CD4-positive, alpha-beta T cell treated with Interleukin-17A for 4 hours (primary cell): ENCODE data around the gene GBP2.
A peak's percentile ranks its signal among the peaks of the same experiment; 100 is the strongest.
"Not testable (repeated sequence)": the region's sequence is repeated elsewhere in the genome, so short reads cannot be mapped to it uniquely, and the experiment has no call there.

Experiments used
- DNase-seq: peaks from one replicate; pipeline ENCODE4 v3.0.0-alpha.2; 2020; ENCODE audit warnings: mixed read lengths

GBP2 gene

DNA sequence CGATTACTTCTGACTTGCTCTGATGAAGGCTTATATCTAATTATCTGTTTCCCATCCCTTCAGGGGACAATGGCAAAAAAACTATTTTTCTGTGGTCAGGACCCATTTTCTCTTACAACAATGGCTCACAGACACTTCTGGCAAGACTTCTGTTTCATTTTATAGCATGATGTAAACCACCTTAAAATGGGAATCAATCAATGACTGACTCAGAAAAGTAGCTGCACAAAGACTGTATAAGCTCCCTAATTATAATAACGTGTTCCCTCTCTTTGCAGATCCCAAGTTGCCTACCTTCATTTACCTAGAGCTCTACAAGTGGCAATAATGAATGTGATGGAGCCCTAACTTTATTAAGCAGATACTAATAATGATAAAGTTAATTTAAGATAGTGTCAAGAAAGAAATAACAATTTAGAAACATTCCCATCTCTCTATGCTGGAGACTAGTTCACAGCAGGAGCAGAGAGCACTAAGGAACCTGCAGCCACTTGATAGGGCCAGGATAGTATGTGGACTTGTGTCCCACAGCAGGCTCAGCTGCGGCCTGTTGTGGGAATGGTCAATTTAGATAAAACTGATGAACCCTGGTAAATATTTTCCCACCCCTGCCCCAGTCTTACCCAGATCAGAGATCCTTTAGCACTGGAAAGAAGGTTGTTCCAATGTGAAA lies 538 bp downstream of the GBP2 start:
- DNase-seq: no peak

DNA sequence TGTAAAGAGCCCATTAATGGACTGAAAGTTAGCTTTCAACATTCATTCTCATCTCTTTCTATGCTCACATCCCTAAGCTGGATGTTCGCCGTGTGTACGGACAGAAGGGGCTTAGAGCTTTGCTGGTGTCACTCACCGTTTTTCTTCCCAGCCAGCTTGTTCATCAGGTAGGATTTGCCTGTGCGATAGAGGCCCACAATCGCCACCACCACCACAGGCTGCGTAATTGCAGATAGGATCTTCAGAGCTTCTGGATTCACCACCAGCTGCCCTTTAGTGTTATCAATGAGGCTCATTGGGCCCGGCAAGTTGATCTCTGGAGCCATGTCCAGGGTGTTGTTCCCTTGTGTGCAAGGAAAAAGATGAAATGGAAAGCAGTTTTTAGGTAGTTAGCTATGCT lies 4.3 kb downstream of the GBP2 start:
- DNase-seq: no peak

DNA sequence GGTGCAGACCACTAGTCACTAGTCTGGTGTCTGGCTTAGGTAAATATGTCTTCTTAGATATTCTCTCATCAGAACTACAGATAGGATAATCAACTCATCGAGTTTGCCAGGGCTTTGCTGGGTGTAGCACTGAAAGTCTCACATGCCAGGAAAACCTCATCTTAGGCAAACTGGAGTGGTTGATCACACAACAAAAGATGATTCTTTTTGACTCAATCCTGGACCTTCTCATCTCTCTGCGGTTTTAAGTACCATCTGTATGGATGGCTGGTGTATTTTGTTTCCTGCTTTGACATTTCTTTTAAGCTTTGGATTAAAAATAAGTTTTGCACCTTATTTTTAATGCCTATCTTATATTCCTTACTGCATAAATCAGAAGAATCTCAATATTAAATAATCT lies 11.3 kb downstream of the GBP2 start:
- no peak for DNase-seq

DNA sequence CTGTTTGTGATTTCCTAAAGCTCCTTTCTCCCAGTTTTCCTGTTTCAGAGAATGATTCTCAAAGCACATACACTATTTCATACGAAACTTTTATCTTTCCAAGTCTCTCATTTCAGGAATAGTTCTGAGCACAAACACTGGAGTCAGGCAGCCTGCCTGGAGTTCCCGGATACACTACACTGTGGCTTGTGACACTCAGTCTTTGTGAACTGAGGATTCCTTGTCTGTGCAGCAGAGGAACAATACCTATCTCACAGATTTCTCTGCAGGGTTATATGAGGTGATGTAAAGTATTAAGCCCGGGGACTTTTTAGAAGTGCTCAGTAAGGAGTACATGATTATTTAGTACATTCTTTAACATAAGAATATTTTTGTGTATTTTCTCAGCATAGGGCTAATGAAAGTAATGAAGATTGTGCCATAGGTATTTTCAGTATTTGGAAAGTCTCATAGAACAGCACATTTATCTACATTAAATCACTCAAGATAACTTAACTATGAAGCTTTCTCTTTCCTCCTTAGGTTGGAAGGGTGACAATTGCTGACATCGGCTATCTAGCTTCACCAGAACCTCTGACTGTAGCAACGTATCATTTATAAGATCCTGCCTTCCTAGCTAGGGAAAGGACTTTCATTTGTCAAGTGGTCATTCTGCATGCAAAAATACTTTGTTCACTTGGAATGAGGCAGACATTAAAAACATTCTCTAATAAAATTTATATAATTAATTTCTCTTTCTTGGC lies 12.9 kb downstream of the GBP2 start:
- DNase-seq: no peak

DNA sequence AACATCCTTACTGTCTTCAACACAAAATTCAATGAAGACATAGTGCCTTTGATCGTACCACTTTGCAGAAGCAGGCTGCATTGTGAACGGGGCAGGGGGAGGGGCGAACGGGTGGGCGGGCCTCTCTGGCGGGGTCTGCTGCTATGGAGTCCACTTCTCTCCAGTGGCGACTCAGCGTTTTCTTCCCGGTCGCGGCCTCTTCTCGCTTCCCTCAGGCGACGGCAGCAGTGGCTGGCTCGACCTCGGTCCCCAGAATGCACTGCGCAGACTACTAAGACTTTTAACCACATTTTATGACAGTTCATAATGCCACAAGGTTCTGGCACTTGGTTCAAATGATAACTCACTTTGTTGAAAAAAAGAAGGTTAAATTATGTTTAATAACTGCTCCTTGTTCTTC lies 21.2 kb downstream of the GBP2 start:
- DNase-seq: no peak

DNA sequence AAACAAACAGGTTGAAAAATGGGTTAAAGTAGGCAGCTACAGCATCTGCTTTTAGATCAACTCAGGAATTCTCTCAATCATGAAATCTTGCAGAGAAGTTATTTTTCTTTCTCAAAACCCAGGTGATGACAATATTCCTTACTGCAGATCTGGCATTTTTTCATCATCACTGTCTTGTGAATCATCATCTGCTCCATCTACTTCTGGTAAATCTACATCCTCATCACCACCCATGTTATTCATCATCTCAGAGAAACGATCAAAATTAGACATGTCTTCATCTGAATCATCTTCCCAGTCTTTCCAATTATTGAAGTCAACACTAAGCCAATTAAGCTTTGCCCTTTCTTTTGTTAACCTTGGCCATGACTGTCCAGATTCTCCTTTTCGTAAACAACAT lies 21.8 kb downstream of the GBP2 start:
- DNase-seq: no peak

DNA sequence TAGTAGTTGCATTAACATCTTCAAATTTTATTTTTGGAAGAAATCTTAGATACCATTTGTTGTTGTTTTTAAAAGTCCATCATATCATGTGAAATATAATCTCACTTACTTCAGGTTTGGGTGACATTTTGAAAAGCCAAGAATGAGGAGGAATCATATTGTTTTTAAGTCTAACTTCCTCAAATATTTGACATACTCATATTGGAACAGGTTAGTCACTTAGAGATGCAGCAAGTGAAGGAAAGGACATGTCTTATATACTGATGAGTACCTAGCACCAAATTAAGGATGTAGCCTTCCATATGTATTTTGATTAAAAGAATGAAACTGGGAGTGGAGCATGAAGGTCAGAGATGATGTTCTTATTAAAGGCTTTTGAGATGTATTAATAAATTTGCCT lies 23.9 kb downstream of the GBP2 start:
- DNase-seq: no peak

DNA sequence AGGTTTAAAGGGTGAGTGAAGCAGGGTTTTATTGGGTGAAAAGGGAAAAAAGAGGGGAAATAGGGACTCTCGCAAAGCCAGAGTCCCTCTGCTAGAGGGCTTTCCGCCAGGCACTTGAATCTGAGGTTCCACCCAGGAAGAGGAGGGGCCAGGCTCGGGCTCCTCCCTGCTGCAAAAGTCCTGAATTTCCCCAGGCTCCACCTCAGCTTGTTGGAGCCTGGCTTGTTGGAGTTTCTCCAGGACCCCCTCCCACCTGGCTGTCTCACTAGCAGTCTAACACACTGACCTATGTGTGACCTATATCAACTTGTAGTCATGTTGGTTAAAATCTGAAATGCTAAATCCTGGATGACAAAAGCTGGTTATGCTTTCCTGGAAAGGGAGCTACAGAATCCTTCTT lies 25.5 kb downstream of the GBP2 start:
- no peak for DNase-seq

DNA sequence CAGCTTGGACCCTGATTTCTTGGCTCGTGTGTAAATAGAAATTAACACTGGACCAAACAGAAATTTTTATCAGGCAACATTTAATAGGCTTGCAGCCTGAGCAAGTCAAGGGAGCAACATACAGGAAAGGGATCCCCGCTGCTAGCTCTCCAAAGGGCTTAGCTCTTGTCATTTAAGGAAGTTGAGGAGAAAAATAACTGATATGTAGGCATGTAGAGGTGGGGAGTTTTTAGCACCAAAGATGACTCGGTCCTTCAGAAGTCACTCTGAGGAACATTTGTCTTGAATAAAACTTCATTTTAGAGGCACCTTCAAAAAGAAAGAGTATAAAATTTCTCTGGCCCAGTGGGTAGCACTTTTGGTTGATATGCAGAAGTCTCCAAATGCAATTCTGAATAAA lies 27.1 kb downstream of the GBP2 start:
- no peak for DNase-seq

DNA sequence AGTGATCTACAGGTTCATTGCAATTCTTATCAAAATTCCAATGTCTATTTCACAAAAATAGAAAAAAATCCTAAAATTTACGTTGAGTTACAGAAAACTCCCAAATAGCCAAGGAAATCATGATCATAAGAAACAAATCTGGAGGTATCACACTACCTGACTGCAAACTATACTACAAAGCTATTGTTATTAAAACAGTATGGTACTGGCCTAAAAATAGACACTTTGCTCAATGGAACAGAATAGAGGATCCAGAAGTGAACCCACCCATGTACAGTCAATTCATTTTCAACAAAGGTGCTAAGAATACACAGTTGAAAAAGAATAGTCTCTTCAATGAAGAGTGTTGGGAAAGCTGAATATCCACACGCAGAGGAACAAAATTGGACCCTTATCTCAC lies 30.2 kb downstream of the GBP2 start:
- DNase-seq: no peak

DNA sequence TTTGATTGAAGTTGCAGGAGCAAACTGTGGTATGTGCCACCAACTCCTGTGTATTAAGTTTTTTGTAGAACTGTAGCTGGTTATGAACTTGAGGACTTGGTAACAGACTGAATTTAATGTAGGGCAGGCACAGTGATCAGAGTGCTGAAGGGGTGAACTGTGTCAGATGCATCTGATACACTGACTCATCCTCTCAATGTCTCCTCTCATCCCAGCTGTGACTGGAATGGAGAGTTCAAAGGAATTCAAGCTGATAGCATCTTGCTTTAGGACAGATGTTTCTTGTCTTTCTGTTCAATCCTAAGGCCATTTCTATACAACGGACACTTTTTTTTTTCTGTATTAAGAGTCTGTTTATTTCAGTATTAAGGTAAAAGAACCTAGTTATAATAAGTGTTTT lies 36.0 kb downstream of the GBP2 start:
- DNase-seq: no peak

DNA sequence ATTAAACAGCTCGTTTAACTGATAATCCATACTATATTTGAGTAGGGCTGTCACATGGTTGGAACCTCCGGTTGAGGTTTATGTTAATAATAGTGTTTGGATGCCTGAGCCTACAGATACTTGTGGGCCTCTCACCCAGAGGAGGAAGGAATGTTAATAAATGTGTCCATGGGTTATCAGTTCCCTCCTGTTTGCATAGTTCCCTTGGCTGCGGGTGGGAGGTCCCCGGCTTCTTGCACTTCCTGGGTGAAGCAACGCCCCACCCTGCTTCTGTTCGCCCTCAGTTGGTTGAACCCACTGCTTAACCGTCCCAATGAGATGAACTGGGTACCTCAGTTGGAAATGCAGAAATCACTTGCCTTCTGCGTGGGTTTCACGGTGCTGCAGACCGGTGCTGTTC lies 37.3 kb downstream of the GBP2 start:
- DNase-seq: no peak

DNA sequence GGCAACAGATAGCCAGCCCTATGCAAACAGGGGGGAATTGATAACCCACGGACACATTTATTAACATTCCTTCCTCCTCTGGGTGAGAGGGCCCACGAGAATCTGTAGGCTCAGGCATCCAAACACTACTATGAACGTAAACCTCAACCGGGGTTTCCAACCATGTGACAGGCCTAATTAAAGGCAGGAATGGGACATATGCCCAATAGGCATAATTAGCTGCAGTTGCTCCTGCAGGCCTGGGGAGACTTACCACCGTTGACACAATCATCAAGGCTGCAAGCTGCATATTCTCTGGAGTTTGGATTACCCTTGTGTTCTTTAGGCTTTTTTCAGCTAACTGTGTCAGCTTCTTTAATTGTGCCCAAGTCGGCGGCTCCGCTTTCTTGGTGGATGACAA lies 38.7 kb downstream of the GBP2 start:
- DNase-seq: no peak

DNA sequence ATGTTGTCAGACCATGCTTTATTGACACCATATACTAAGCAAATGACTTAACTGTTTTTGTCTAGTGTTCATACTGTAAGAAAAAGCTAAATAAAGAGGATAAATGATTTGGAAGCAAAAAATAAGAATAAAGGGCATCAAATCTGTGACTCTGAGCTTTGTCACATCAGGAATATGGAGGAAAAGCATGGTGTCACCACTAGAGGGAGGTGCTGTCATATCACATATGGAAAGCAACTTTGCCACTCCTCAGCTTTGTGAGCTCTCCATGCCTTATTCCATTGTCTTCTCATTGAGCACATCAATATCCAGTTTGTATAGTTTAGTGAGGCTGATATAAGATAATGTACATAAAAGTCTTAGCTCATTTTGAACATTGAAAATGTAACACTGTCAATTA lies 40.1 kb downstream of the GBP2 start:
- DNase-seq: peak; percentile 62

DNA sequence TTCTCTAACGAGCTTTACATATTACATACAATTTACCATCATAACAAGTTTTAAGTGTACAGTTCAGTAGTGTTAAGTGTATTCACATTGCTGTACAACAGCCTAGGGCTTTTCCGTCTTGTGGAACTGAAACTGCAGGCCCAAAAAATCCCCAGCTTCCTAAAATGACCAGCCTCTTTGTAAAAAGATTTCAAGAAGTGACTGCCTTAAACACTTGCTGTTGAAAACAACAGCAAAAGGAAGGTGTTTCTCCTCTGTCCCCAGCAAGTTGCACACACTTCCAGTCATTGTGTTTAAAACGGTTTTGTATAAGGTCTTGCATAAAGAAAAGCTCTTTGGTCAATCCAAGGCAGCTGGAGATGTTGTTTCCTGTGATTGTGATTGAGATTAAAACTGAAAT lies 44.9 kb downstream of the GBP2 start:
- no peak for DNase-seq

DNA sequence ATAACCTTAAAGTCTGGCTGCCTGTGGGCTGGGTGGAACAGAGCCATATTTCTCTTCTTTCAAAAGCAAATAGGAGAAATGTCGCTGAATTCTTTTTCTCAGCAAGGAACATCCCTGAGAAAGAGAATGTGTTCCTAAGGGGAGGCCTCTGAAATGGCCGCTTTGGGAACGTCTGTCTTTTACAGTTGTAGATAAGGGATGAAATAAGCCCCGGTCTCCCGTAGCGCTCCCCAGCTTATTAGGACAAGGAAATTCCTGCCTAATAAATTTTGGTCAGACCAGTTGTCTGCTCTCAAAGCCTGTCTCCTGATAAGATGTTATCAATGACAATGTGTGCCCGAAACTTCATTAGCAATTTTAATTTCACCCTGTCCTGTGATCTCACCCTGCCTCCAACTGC lies 45.8 kb downstream of the GBP2 start:
- DNase-seq: not testable (repeated sequence)

DNA sequence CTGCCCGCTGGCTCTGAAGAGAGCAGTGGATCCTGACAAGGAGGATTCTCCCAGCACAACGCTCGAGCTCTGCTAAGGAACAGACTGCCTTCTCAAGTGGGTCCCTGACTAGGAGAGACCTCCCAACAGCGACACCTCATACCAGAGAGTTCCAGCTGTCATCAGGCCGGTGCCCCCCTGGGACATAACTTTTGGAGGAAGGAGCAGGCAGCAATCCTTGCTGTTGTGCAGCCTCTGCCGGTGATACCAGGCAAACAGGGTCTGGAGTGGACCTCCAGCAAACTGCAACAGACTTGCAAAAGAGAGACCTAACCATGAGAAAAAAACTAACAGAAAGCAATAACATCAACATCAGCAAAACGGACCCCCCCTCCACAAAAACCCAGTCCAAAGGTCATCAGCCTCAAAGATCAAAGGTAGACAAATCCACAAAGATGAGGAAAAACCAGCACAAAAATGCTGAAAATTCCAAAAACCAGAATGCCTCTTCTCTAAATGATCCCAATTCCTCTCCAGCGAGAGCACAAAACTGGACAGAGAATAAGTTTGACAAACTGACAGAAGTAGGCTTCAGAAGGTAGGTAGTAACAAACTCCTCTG lies 53.3 kb downstream of the GBP2 start:
- not testable (repeated sequence) for DNase-seq

DNA sequence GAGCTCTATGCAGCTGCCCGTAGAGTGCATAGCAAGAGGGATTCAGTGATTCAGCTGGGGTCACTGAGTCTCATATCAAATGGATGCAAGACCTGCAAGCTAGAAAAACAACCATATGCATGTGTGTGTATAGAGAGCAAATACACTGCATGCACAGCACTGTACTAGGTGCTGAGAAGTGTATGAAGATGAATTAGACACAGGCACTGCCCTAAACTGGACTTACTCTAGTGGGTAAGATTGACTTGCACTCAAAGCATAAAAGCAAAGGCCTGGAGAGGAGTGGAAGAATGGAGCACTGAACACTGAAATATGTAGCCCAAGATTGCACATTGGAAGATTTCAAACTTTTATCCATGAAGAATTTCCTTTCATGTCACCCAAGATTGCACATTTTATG lies 55.4 kb downstream of the GBP2 start:
- peak; percentile 11 for DNase-seq

DNA sequence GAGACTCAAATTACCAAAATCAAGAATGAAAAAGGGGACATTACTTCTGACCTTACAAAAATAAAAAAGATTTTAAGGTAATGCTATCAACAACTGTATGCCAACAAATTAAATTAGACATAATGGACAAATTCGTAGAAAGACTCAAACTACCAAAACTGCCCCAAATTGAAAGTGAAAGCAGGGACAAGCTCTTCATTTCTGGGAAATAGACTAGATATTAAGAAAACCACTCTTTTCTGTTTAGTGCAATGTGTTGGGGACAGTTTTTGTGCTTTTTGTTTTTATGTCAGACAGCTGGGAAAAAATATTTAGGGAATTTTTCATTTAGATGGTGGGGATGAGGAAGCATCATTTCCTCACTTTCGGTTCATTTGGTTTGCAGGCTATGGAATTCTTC lies 56.0 kb downstream of the GBP2 start:
- DNase-seq: no peak

DNA sequence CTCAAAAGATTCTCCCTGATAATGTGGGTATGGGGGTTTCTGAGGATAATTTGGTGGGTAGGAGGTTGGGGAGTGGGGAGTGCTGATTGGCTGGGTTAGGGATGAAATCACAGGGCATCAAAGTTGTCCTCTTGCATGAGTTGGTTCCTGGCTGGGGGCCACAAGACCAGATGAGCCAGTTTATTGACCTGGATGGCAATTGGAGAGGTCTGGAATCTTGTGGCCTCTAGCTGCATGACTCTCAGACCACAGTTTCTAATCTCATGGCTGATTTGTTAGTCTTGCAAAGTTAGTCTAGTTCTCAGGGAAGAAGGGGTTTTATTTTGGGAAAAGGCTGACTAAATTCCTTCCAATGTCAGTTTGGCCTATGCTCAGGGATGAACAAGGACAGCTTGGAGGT lies 57.6 kb downstream of the GBP2 start:
- DNase-seq: no peak

DNA sequence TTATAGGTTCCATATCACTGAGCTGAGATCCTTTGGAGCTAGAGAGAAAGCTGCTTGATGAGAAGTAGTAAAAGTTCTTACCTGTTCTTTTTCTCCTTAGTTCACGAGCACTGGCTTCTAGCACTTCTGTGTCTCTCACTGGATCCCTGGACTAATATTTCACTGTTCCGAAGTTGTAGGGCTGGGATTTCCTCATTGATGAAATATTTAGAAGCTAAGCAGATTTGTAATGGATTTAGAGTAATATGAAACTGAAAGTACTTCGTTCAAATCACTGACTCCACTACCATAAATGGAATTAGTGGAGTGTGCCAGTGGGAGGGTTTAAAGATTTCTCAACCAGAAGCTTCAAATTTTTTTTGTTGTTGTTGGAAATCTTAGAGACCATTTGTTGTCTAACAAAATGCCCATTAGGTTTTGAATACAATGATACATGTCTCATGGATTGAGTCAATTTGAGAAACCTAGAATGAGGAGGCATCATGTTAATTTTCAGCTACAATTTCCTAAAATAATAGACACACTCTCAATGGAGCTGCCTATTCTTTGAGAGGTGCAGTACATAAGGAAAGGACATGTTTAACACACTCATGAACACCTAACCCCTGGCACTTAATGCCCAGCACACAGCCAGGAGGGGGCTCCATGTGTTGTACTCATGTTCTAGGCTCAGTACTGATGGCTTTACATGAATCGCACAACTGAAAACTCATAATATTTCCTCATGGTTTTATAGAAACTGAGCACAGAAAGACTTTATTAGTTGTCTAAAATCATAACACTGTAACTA lies 60.6 kb downstream of the GBP2 start, which contains the start of gene GBP1:
Gene GBP1 (minus strand): TSS at position 130 of the 790 bp plus-strand sequence. CDS start 1,974 bp downstream, outside the sequence.
- peak; percentile 23 for DNase-seq

DNA sequence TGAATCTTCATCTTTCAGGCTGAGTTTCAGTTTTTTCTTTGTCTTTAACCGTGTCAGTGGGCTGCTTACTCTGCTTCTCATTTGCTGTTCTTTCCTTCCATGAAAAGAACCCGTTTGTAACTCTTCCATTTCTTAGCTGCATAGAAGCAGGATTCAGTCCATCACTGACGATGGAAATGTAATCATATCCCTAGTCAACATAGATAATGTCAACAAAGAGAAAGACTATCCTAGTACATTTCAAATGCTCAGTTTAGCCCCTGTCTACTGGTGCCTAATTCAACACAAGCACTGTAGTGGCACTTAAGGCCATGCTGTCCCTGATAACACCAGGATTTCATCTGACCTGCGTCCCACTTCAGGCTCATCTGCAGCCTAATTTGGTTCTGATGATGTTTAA lies 61.3 kb downstream of the GBP2 start:
- no peak for DNase-seq

DNA sequence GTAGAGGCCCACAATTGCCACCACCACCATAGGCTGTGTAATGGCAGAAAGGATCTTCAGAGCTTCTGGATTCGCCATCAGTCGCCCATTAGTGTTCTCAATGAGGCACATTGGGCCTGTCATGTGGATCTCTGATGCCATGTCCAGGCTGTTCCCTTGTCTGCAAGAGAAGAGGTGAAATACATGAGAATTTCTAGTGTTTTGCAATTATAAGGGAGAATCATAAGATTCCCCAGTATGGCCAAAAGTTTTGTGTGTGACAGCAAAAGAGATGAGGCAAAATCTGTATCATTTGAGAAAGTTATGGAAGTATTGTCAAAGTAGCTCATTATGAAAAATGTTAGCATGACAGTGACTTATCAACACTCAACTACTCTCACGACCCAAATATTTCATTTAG lies 62.8 kb downstream of the GBP2 start:
- no peak for DNase-seq

DNA sequence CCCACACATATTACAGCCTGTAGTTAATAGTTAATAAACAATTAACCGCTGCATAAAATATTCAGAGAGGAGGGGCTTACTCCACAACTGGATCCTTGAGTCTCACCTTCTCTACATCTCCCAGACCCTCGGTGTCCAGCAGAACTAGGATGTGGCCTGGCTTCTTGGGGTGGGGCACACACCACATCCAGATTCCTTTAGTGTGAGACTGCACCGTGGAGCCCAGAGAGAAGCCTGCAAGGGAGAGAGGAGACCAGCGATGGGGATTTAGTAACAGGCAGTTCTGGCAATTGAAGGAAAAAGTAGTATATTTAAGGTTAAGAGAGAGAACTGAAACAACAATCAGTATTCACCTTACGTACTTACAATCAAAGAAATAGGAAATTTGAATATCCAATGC lies 65.8 kb downstream of the GBP2 start:
- DNase-seq: no peak
